Tibial nerve (tissue), 4 donors: ENCODE measurements around the gene ATP2C2. TPM values are rescaled to one million over a fixed set of nuclear protein-coding genes. Genes with fewer than 3 reads are reported as not detected.

ENCODE experiments used
- DNase-seq, 2 donors: peaks; one replicate each; pipeline ENCODE4 v3.0.0-alpha.2; 2019; ENCODE audit warnings: low spot score in 2 of 2
- H3K27ac ChIP-seq, 4 donors: fragments of 200-600 bp; sonication (generic) in 3 of 4; one replicate each; pipeline ENCODE4 v1.5.1; 2017 to 2019; ENCODE audit warnings: mild to moderate bottlenecking in 1 of 4
- H3K27me3 ChIP-seq, 2 donors: fragments of 200-600 bp; sonication (generic) in 1 of 2; one replicate each; pipeline versions ENCODE4 v1.5.1 to v1.6.0; 2017 to 2019
- H3K36me3 ChIP-seq, 3 donors: fragments of 200-600 bp; sonication (generic); one replicate each; pipeline ENCODE4 v1.5.1; 2018 to 2019
- H3K4me1 ChIP-seq, 4 donors: fragments of 200-600 bp; sonication (generic) in 3 of 4; one replicate each; pipeline ENCODE4 v1.5.1; 2017 to 2019
- H3K4me3 ChIP-seq, 4 donors: fragments of 200-600 bp; sonication (generic) in 3 of 4; one replicate each; pipeline ENCODE4 v1.5.1; 2017 to 2019; ENCODE audit warnings: mild to moderate bottlenecking in 1 of 4, moderate library complexity in 1 of 4
- H3K9me3 ChIP-seq, 4 donors: fragments of 200-600 bp; sonication (generic) in 3 of 4; one replicate each; pipeline ENCODE4 v1.5.1; 2017 to 2019
- CTCF ChIP-seq, 5 experiments: fragments of 200-600 bp in 3 of 5; fragments of 450-650 bp in 2 of 5; sonication (generic) in 3 of 5; IDR thresholded peaks; one replicate each; pipeline ENCODE4 v1.5.1; 2016 to 2019; ENCODE audit warnings: antibody characterized with exemption in 5 of 5, mild to moderate bottlenecking in 3 of 5, moderate library complexity in 2 of 5
- EP300 ChIP-seq, 2 donors: sonication (generic); formaldehyde crosslinking; IDR thresholded peaks; one replicate each; pipeline ENCODE4 v1.6.1; 2017; ENCODE audit warnings: antibody characterized with exemption in 2 of 2, mild to moderate bottlenecking in 1 of 2
- POLR2A ChIP-seq, 2 donors: fragments of 450-650 bp; IDR thresholded peaks; one replicate each; pipeline ENCODE4 v1.6.1; 2017; ENCODE audit warnings: antibody characterized with exemption in 2 of 2, mild to moderate bottlenecking in 2 of 2, moderate library complexity in 2 of 2
- WGBS, 2 donors: methylation state at CpG; one replicate each; pipeline ENCODE4 v1.1.5; 2018; 5-methylcytosine and 5-hydroxymethylcytosine counted together
- total RNA-seq, 4 donors: library from RNA; depleted of rRNA; stranded (reverse); fragments of >200 nt; gene quantifications; one replicate each; pipeline ENCODE4 v1.1.0, GENCODE V29; 2016

Gene ATP2C2
- total RNA-seq, 4 donors from 2014 or later, result not detected

- no peak for DNase-seq
- H3K27me3 ChIP-seq, result no peaks in the 10 kb centered on the region
- no peak overlapping the region for H3K27ac ChIP-seq
- TF ChIP-seq POLR2A (IDR thresholded peaks at IDR 0.05) (no peak), CTCF (IDR thresholded peaks at IDR 0.05) (no peak), EP300 (IDR thresholded peaks at IDR 0.05) (no peak)
- H3K4me1 ChIP-seq, result no peaks in the 10 kb centered on the region
- peaks cover 0 to 55% (median 3%) of the 10 kb centered on the region in 3 donors for H3K36me3 ChIP-seq
- H3K9me3 ChIP-seq, result peaks cover 0 to 18% (median 0%) of the 10 kb centered on the region in 4 donors
- no peak overlapping the region for H3K4me3 ChIP-seq
Observed at GRCh38 chr16:84467709-84468108, 99.4 kb downstream of the ATP2C2 start.

- Histone ChIP-seq H3K9me3 (peaks cover 0 to 17% (median 0%) of the 10 kb centered on the region in 4 donors), H3K27ac (no peak overlapping the region), H3K36me3 (peaks cover 0 to 42% (median 3%) of the 10 kb centered on the region in 3 donors), H3K27me3 (no peaks in the 10 kb centered on the region), H3K4me1 (no peaks in the 10 kb centered on the region), H3K4me3 (no peak overlapping the region)
- no peak for DNase-seq
- WGBS, 2 donors, result 92 to 95% methylated on average over 7 of the region's 7 CpGs
- TF ChIP-seq EP300 (IDR thresholded peaks at IDR 0.05), result no peak
- TF ChIP-seq CTCF (IDR thresholded peaks at IDR 0.05), result no peak
- no peak for TF ChIP-seq POLR2A (IDR thresholded peaks at IDR 0.05)
Observed at GRCh38 chr16:84471316-84471715, 103.0 kb downstream of the ATP2C2 start.

- no peak for DNase-seq
- TF ChIP-seq CTCF (IDR thresholded peaks at IDR 0.05) (no peak), EP300 (IDR thresholded peaks at IDR 0.05) (no peak), POLR2A (IDR thresholded peaks at IDR 0.05) (no peak)
- WGBS, 2 donors, result 90 to 96% methylated on average over 4 of the region's 4 CpGs
- Histone ChIP-seq H3K27ac (no peak overlapping the region), H3K27me3 (no peaks in the 10 kb centered on the region), H3K4me3 (no peak overlapping the region), H3K36me3 (peaks cover 0 to 42% (median 3%) of the 10 kb centered on the region in 3 donors), H3K9me3 (peaks cover 0 to 10% (median 0%) of the 10 kb centered on the region in 4 donors), H3K4me1 (no peaks in the 10 kb centered on the region)
Observed at GRCh38 chr16:84471966-84472365, 103.6 kb downstream of the ATP2C2 start.

GRCh38 chr16:84475643-84476240, 107.4 kb downstream of the ATP2C2 start:
- WGBS, 2 donors, result 65 to 71% methylated on average over 8 of the region's 8 CpGs
- Histone ChIP-seq H3K4me3 (no peak overlapping the region), H3K27ac (no peak overlapping the region), H3K9me3 (no peaks in the 10 kb centered on the region), H3K4me1 (no peaks in the 10 kb centered on the region), H3K27me3 (no peaks in the 10 kb centered on the region), H3K36me3 (peaks cover 0 to 54% (median 0%) of the 10 kb centered on the region in 3 donors)
- no peak for DNase-seq
- TF ChIP-seq EP300 (IDR thresholded peaks at IDR 0.05) (no peak), CTCF (IDR thresholded peaks at IDR 0.05) (no peak), POLR2A (IDR thresholded peaks at IDR 0.05) (no peak)

- Histone ChIP-seq H3K27ac (no peak overlapping the region), H3K4me3 (no peak overlapping the region), H3K27me3 (no peaks in the 10 kb centered on the region), H3K4me1 (no peaks in the 10 kb centered on the region), H3K36me3 (peaks cover 0 to 55% (median 0%) of the 10 kb centered on the region in 3 donors), H3K9me3 (no peaks in the 10 kb centered on the region)
- TF ChIP-seq POLR2A (IDR thresholded peaks at IDR 0.05), result no peak
- 88 to 96% methylated on average over 8 of the region's 8 CpGs for WGBS, 2 donors
- no peak for DNase-seq
Observed at GRCh38 chr16:84476401-84476800, 108.1 kb downstream of the ATP2C2 start.
